Mesendoderm (in vitro differentiated cells): ENCODE results near the gene DBNDD2.

Experiments used
- DNase-seq: peaks from one replicate; pipeline ENCODE4 v3.0.0; 2013
- H2AK5ac ChIP-seq: 2 replicates; pipeline ENCODE4 v1.6.1; 2013; ENCODE audit warnings: low read length, inconsistent platforms
- H2BK120ac ChIP-seq: 2 replicates; pipeline ENCODE4 v1.6.1; 2013; ENCODE audit warnings: low read depth, mild to moderate bottlenecking, low read length, moderate library complexity, mixed read lengths
- H2BK15ac ChIP-seq: replicated peaks from 2 replicates; pipeline ENCODE4 v1.6.1; 2013; ENCODE audit warnings: low read depth, mild to moderate bottlenecking, moderate library complexity
- H2BK5ac ChIP-seq: 2 replicates; pipeline ENCODE4 v1.6.1; 2013; ENCODE audit warnings: low read length, inconsistent platforms
- H3K18ac ChIP-seq: 2 replicates; pipeline ENCODE4 v1.6.1; 2013; ENCODE audit warnings: mild to moderate bottlenecking, low read length, mixed read lengths
- H3K23ac ChIP-seq: one replicate; pipeline ENCODE4 v1.6.1; 2013; ENCODE audit warnings: low read length
- H3K27ac ChIP-seq: 2 replicates; pipeline ENCODE4 v1.5.1; 2013; ENCODE audit warnings: low read depth, mild to moderate bottlenecking, inconsistent platforms, low read length, moderate library complexity
- H3K27me3 ChIP-seq: 2 replicates; pipeline ENCODE4 v1.6.1; 2013; ENCODE audit warnings: low read length, control low read depth, mild to moderate bottlenecking, inconsistent platforms; ENCODE audit not compliant: insufficient read depth, poor library complexity
- H3K36me3 ChIP-seq: 2 replicates; pipeline ENCODE4 v1.6.1; 2013; ENCODE audit warnings: low read length, inconsistent platforms; ENCODE audit not compliant: control insufficient read depth, insufficient read depth
- H3K4ac ChIP-seq: one replicate; pipeline ENCODE4 v1.6.1; 2013; ENCODE audit warnings: low read depth, mild to moderate bottlenecking, low read length, moderate library complexity
- H3K4me1 ChIP-seq: 2 replicates; pipeline ENCODE4 v1.6.1; 2013; ENCODE audit warnings: low read depth, low read length, inconsistent platforms; ENCODE audit not compliant: control insufficient read depth
- H3K4me2 ChIP-seq: 2 replicates; pipeline ENCODE4 v1.6.1; 2013; ENCODE audit warnings: low read length
- H3K4me3 ChIP-seq: 2 replicates; pipeline ENCODE4 v1.5.1; 2013; ENCODE audit warnings: mild to moderate bottlenecking, low read length
- H3K56ac ChIP-seq: one replicate; pipeline ENCODE4 v1.6.1; 2013; ENCODE audit warnings: low read length
- H3K79me1 ChIP-seq: 2 replicates; pipeline ENCODE4 v1.6.1; 2013; ENCODE audit warnings: low read length, inconsistent platforms
- H3K79me2 ChIP-seq: 2 replicates; pipeline ENCODE4 v1.6.1; 2013; ENCODE audit warnings: mild to moderate bottlenecking, low read length; ENCODE audit not compliant: control insufficient read depth, insufficient read depth
- H3K9ac ChIP-seq: 2 replicates; pipeline ENCODE4 v1.6.1; 2013; ENCODE audit warnings: low read length, inconsistent platforms
- H4K5ac ChIP-seq: one replicate; pipeline ENCODE4 v1.6.1; 2013; ENCODE audit warnings: low read length
- H4K8ac ChIP-seq: one replicate; pipeline ENCODE4 v1.6.1; 2013; ENCODE audit warnings: low read depth, mild to moderate bottlenecking, control low read depth, low read length, moderate library complexity
- WGBS: extraction: QIAGEN DNeasy Blood & Tissue Kit; methylation state at CpG from one replicate; pipeline ENCODE4 v1.1.7; 2013; ENCODE audit warnings: low lambda C conversion rate, missing lambda C conversion rate; ENCODE audit not compliant: insufficient coverage; ENCODE audit errors: extremely low coverage; 5-methylcytosine and 5-hydroxymethylcytosine counted together

Gene DBNDD2

DNA sequence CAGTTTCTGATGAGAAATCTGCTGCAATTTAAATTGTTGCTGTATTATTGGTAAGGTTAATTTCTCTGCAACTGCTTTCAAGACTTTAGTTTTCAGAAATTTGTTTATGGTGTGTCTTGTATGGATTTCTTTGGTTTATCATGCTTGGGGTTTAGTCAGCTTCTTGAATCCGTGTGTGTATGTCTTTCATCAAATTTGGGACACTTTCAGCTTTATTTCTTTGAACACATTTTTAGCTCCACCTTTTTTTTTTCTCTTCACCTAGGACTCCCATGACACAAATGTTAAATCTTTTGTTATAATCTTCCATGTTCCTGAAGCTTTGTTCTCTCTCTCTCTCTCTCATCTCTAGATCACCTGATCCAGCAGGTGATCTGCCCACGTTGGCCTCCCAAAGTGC, 16.5 kb upstream of the DBNDD2 start:
- no peaks in the 10 kb centered on the region for H3K4me1 ChIP-seq
- no peak overlapping the region for H3K4me2 ChIP-seq
- H2BK120ac ChIP-seq, result no peak overlapping the region
- no peak overlapping the region for H3K56ac ChIP-seq
- no peak overlapping the region for H2BK5ac ChIP-seq
- H3K4me3 ChIP-seq, result no peak overlapping the region
- H3K27ac ChIP-seq, result no peak overlapping the region
- H3K27me3 ChIP-seq, result no peaks in the 10 kb centered on the region
- no peaks in the 10 kb centered on the region for H3K79me1 ChIP-seq
- H4K8ac ChIP-seq, result no peak overlapping the region
- H3K36me3 ChIP-seq, result no peaks in the 10 kb centered on the region
- no peak overlapping the region for H2BK15ac ChIP-seq
- H3K79me2 ChIP-seq, result no peaks in the 10 kb centered on the region
- no peak overlapping the region for H2AK5ac ChIP-seq
- no CpG with 5 or more reads among the region's 2 CpGs for WGBS
- DNase-seq, result no peak
- no peak overlapping the region for H3K23ac ChIP-seq
- no peak overlapping the region for H3K9ac ChIP-seq
- H4K5ac ChIP-seq, result no peak overlapping the region
- H3K4ac ChIP-seq, result no peak overlapping the region
- H3K18ac ChIP-seq, result no peak overlapping the region

DNA sequence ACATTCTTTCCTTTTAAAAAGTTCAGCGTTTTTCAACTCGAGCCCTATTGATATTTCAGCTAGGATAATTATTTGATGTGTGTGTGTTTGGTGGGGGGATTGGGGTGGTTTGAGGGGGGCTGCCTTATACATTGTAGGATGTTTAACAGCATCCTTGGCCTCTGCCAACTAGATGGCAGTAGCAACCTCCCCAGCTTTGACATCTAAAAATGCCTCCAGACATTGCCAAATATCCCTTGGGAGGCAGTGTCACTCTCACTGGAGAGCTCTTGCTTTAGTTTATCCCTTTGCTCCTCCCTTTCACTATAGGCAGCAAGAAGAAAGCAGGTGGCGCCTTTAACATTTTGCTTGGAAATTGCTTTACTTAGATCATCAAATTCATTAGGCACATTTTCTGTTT, 15.4 kb upstream of the DBNDD2 start:
- Histone ChIP-seq H3K4ac (no peak overlapping the region), H2BK120ac (no peak overlapping the region), H4K5ac (no peak overlapping the region), H3K27ac (no peak overlapping the region), H3K4me3 (no peak overlapping the region), H2BK5ac (no peak overlapping the region), H3K9ac (no peak overlapping the region), H4K8ac (no peak overlapping the region), H3K79me2 (no peaks in the 10 kb centered on the region), H3K4me2 (no peak overlapping the region), H3K79me1 (no peaks in the 10 kb centered on the region), H2AK5ac (no peak overlapping the region), H3K4me1 (no peaks in the 10 kb centered on the region), H3K27me3 (no peaks in the 10 kb centered on the region), H3K23ac (no peak overlapping the region), H3K18ac (no peak overlapping the region), H3K36me3 (no peaks in the 10 kb centered on the region), H2BK15ac (no peak overlapping the region), H3K56ac (no peak overlapping the region)
- peak; percentile 37 for DNase-seq
- WGBS, result no CpG with 5 or more reads among the region's 3 CpGs

DNA sequence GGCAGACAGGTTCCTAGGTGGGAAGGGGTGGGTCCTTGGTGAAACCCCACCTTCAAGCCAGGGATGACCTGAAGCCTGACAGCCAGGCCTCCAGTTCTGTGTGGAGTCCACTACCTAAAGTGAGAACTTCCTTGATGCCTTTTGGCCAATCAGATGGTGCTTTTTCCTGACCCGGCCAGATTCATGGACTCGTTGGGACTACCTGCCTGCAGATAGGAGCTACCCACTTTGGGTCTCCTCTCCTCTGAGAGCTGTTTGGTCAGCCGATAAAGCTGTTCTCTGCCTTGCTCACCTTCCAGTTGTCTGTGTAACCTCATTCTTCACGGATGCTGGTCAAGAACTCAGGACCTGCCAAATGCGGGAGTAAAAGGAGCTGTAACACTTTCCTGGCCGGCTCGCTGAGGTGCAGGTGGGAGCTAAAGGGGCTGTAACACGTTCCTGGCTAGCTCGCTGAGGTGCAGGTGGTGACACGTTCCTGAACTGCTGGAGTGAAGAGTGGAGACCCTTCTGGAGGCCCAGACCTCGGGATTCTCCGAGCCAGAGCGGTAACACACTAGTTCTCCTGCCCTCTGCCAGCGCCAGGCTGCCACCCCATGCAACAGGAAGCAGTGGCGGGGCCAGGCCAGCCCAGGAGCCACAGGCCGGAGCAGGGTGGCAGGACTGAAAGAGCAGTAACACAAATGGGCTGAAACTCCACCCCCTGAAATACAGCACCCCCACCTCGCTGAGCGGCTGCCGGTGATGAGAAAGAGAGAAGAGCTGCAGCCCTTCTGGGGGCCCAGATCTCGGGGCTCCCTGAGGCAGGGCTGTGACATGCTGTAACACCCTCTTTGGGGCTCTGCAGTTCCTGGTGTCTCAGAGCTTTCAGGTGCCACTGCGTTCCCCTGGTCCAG, 13.6 kb upstream of the DBNDD2 start:
- Histone ChIP-seq H3K4me3 (no peak overlapping the region), H2BK120ac (no peak overlapping the region), H2BK5ac (no peak overlapping the region), H4K5ac (no peak overlapping the region), H3K79me1 (no peaks in the 10 kb centered on the region), H3K27ac (no peak overlapping the region), H3K56ac (no peak overlapping the region), H3K27me3 (no peaks in the 10 kb centered on the region), H3K36me3 (no peaks in the 10 kb centered on the region), H3K23ac (no peak overlapping the region), H3K79me2 (no peaks in the 10 kb centered on the region), H3K18ac (no peak overlapping the region), H3K4me1 (no peaks in the 10 kb centered on the region), H4K8ac (no peak overlapping the region), H3K4me2 (no peak overlapping the region), H3K9ac (no peak overlapping the region), H2AK5ac (no peak overlapping the region), H3K4ac (no peak overlapping the region), H2BK15ac (no peak overlapping the region)
- WGBS, result no CpG with 5 or more reads among the region's 21 CpGs
- no peak for DNase-seq

DNA sequence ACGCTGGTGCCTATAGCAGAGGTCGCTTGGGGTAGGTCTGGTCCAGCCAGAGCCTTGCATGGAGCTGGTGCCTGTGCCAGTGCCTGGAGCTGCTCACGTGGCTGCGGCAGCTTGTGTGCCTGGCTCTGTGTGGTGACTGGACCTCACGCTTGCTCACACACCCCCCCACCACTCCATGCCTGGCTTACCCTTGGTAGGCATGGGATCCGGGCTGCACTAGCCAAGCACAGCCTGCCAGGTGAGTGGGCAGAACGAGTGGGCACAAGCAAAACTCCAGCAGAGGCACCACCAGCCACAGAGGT, 13.0 kb upstream of the DBNDD2 start:
- H2BK15ac ChIP-seq, result no peak overlapping the region
- H3K27ac ChIP-seq, result no peak overlapping the region
- H3K36me3 ChIP-seq, result no peaks in the 10 kb centered on the region
- H3K18ac ChIP-seq, result no peak overlapping the region
- H3K23ac ChIP-seq, result no peak overlapping the region
- no peak overlapping the region for H3K4me2 ChIP-seq
- no peak overlapping the region for H3K4ac ChIP-seq
- no peaks in the 10 kb centered on the region for H3K4me1 ChIP-seq
- H2AK5ac ChIP-seq, result no peak overlapping the region
- H2BK5ac ChIP-seq, result no peak overlapping the region
- no peak overlapping the region for H3K56ac ChIP-seq
- H4K5ac ChIP-seq, result no peak overlapping the region
- no peak overlapping the region for H3K4me3 ChIP-seq
- no peaks in the 10 kb centered on the region for H3K79me2 ChIP-seq
- H3K27me3 ChIP-seq, result no peaks in the 10 kb centered on the region
- H4K8ac ChIP-seq, result no peak overlapping the region
- H3K9ac ChIP-seq, result no peak overlapping the region
- no peak for DNase-seq
- no peak overlapping the region for H2BK120ac ChIP-seq
- WGBS, result no CpG with 5 or more reads among the region's 7 CpGs
- H3K79me1 ChIP-seq, result no peaks in the 10 kb centered on the region

DNA sequence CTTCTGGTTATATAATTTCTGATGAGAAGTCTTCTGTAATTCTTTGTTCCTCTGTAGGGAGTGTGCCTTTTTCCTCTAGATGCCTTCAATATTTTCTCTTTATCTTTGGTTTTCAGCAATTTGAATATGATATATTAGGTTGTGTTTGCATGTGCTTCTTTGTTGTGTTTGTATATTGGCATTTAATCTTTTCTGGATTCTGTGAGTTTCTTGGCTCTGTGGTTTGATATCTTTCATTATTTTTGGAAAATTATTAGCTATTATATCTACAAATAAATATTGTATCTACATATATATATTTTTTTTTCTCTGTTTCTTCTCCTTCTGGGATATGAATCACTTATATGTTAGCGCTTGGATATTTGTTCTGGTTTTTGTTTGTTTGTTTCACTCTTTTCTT, 9.1 kb upstream of the DBNDD2 start:
- no peak overlapping the region for H3K56ac ChIP-seq
- WGBS, result no CpG with 5 or more reads among the region's 1 CpG
- no peak overlapping the region for H2BK5ac ChIP-seq
- H4K5ac ChIP-seq, result no peak overlapping the region
- H3K4me3 ChIP-seq, result no peak overlapping the region
- no peak overlapping the region for H4K8ac ChIP-seq
- H3K23ac ChIP-seq, result no peak overlapping the region
- no peak overlapping the region for H3K27ac ChIP-seq
- no peak overlapping the region for H3K9ac ChIP-seq
- H3K27me3 ChIP-seq, result no peaks in the 10 kb centered on the region
- no peak overlapping the region for H3K18ac ChIP-seq
- no peak overlapping the region for H3K4me2 ChIP-seq
- DNase-seq, result no peak
- H3K79me1 ChIP-seq, result no peaks in the 10 kb centered on the region
- no peak overlapping the region for H3K4ac ChIP-seq
- H3K36me3 ChIP-seq, result no peaks in the 10 kb centered on the region
- H3K79me2 ChIP-seq, result no peaks in the 10 kb centered on the region
- no peak overlapping the region for H2BK120ac ChIP-seq
- H2AK5ac ChIP-seq, result no peak overlapping the region
- H2BK15ac ChIP-seq, result no peak overlapping the region
- no peaks in the 10 kb centered on the region for H3K4me1 ChIP-seq
